Astrocyte (in vitro differentiated cells and primary cell): ENCODE data around the gene SRBD1. TPM values are rescaled to one million over a fixed set of nuclear protein-coding genes. Genes with fewer than 3 reads are reported as not detected.

Experiments used
- DNase-seq: peaks from one replicate; pipeline ENCODE4 v3.0.0-alpha.2; 2010; ENCODE audit warnings: low read depth
- FAIRE-seq: peaks from 2 replicates; lab custom pipeline; 2011; peaks lifted over from hg19 to GRCh38; lab: Jason Lieb, UNC
- H2AFZ ChIP-seq: 2 replicates; pipeline ENCODE4 v1.6.0; 2012; ENCODE audit warnings: low read depth, low read length, inconsistent platforms
- H3K27ac ChIP-seq: 2 replicates; pipeline ENCODE4 v1.5.1; 2011; ENCODE audit warnings: low read depth, low read length, inconsistent platforms
- H3K27me3 ChIP-seq: 2 replicates; pipeline ENCODE4 v1.6.0; 2011; ENCODE audit warnings: low read length, inconsistent platforms; ENCODE audit not compliant: insufficient read depth
- H3K36me3 ChIP-seq: 2 replicates; pipeline ENCODE4 v1.5.1; 2011; ENCODE audit warnings: low read length, inconsistent platforms; ENCODE audit not compliant: insufficient read depth
- H3K4me1 ChIP-seq: 2 replicates; pipeline ENCODE4 v1.5.1; 2011; ENCODE audit warnings: low read length, inconsistent platforms; ENCODE audit not compliant: insufficient read depth
- H3K4me2 ChIP-seq: 2 replicates; pipeline ENCODE4 v1.6.0; 2012; ENCODE audit warnings: low read length, inconsistent platforms
- H3K4me3 ChIP-seq: 2 replicates; pipeline ENCODE4 v1.5.1; 2011; ENCODE audit warnings: low read depth, mild to moderate bottlenecking, low read length, inconsistent platforms; ENCODE audit not compliant: insufficient read depth
- H3K79me2 ChIP-seq: 2 replicates; pipeline ENCODE4 v1.6.0; 2012; ENCODE audit warnings: mild to moderate bottlenecking, low read length, inconsistent platforms; ENCODE audit not compliant: insufficient read depth
- H3K9ac ChIP-seq: 2 replicates; pipeline ENCODE4 v1.6.0; 2012; ENCODE audit warnings: mild to moderate bottlenecking, low read length, inconsistent platforms
- H3K9me3 ChIP-seq: 2 replicates; pipeline ENCODE4 v1.5.1; 2012; ENCODE audit warnings: low read depth, mild to moderate bottlenecking, low read length, inconsistent platforms; ENCODE audit not compliant: insufficient read depth
- H4K20me1 ChIP-seq: 2 replicates; pipeline ENCODE4 v1.6.0; 2012; ENCODE audit warnings: low read length, inconsistent platforms; ENCODE audit not compliant: insufficient read depth
- H3K27ac Mint-ChIP-seq: one replicate; pipeline ENCODE4 v1.8.0; 2021; ENCODE audit warnings: mild to moderate bottlenecking, mixed read lengths; ENCODE audit not compliant: unreplicated experiment
- H3K27me3 Mint-ChIP-seq: one replicate; pipeline ENCODE4 v1.8.0; 2021; ENCODE audit warnings: low read depth, mixed read lengths; ENCODE audit not compliant: unreplicated experiment
- H3K36me3 Mint-ChIP-seq: one replicate; pipeline ENCODE4 v1.8.0; 2021; ENCODE audit warnings: low read depth, mixed read lengths; ENCODE audit not compliant: unreplicated experiment
- H3K4me1 Mint-ChIP-seq: one replicate; pipeline ENCODE4 v1.8.0; 2021; ENCODE audit warnings: low read depth, mixed read lengths; ENCODE audit not compliant: unreplicated experiment
- H3K4me3 Mint-ChIP-seq: one replicate; pipeline ENCODE4 v1.8.0; 2021; ENCODE audit warnings: mild to moderate bottlenecking, moderate library complexity, mixed read lengths; ENCODE audit not compliant: unreplicated experiment
- H3K9me3 Mint-ChIP-seq: one replicate; pipeline ENCODE4 v1.8.0; 2021; ENCODE audit warnings: mild to moderate bottlenecking, mixed read lengths; ENCODE audit not compliant: unreplicated experiment
- CTCF ChIP-seq: IDR thresholded peaks from 2 replicates; pipeline ENCODE4 v1.5.1; 2011; ENCODE audit warnings: low read depth, mild to moderate bottlenecking, inconsistent platforms, low read length, moderate library complexity; ENCODE audit not compliant: insufficient read depth
- EZH2 ChIP-seq: IDR thresholded peaks from 2 replicates; pipeline ENCODE4 v1.6.1; 2012; ENCODE audit warnings: mild to moderate bottlenecking, low read length, inconsistent platforms; ENCODE audit not compliant: insufficient read depth
- total RNA-seq: library from RNA; stranded (reverse); gene quantifications from 2 replicates; pipeline ENCODE4 v1.2.1, GENCODE V29; 2021

SRBD1 gene
- total RNA-seq, 1 donor from 2014 or later = 9.3 TPM

- no peaks in the 10 kb centered on the region for H3K27me3 ChIP-seq
- H4K20me1 ChIP-seq = no peaks in the 10 kb centered on the region
- FAIRE-seq (no peak), DNase-seq (no peak)
- no peak overlapping the region for H3K4me2 ChIP-seq
- no peak overlapping the region for H3K4me3 Mint-ChIP-seq
- TF ChIP-seq EZH2 = no peak
- TF ChIP-seq CTCF = peak; percentile 20
- peaks cover 5% of the 10 kb centered on the region for H3K36me3 Mint-ChIP-seq
- H2AFZ ChIP-seq = no peak overlapping the region
- no peaks in the 10 kb centered on the region for H3K9me3 ChIP-seq
- H3K27ac Mint-ChIP-seq = no peak overlapping the region
- H3K9ac ChIP-seq = no peak overlapping the region
- no peak overlapping the region for H3K4me3 ChIP-seq
- H3K4me1 Mint-ChIP-seq = no peaks in the 10 kb centered on the region
- peaks cover 6% of the 10 kb centered on the region for H3K9me3 Mint-ChIP-seq
- no peaks in the 10 kb centered on the region for H3K79me2 ChIP-seq
- no peak overlapping the region for H3K27ac ChIP-seq
- H3K27me3 Mint-ChIP-seq = no peaks in the 10 kb centered on the region
- no peaks in the 10 kb centered on the region for H3K36me3 ChIP-seq
- no peaks in the 10 kb centered on the region for H3K4me1 ChIP-seq
Measured at GRCh38 chr2:45483997-45484396, 127.1 kb downstream of the SRBD1 start.

- no peak overlapping the region for H3K4me3 ChIP-seq
- H3K4me2 ChIP-seq = no peak overlapping the region
- H3K9me3 ChIP-seq = no peaks in the 10 kb centered on the region
- Mint-ChIP-seq H3K4me1 (no peaks in the 10 kb centered on the region), H3K27ac (no peak overlapping the region), H3K27me3 (no peaks in the 10 kb centered on the region), H3K4me3 (no peak overlapping the region), H3K36me3 (peaks cover 6% of the 10 kb centered on the region), H3K9me3 (peaks cover 6% of the 10 kb centered on the region)
- no peaks in the 10 kb centered on the region for H3K36me3 ChIP-seq
- no peak overlapping the region for H3K27ac ChIP-seq
- H3K27me3 ChIP-seq = no peaks in the 10 kb centered on the region
- DNase-seq (no peak), FAIRE-seq (no peak)
- H3K9ac ChIP-seq = no peak overlapping the region
- TF ChIP-seq EZH2 (no peak), CTCF (no peak)
- no peak overlapping the region for H2AFZ ChIP-seq
- H3K79me2 ChIP-seq = no peaks in the 10 kb centered on the region
- no peaks in the 10 kb centered on the region for H3K4me1 ChIP-seq
- no peaks in the 10 kb centered on the region for H4K20me1 ChIP-seq
Measured at GRCh38 chr2:45477546-45477945, 133.5 kb downstream of the SRBD1 start.

GRCh38 chr2:45470531-45470930 is 140.5 kb downstream of the SRBD1 start:
- Mint-ChIP-seq H3K27me3 (no peaks in the 10 kb centered on the region), H3K9me3 (no peaks in the 10 kb centered on the region), H3K4me3 (no peak overlapping the region), H3K27ac (no peak overlapping the region), H3K4me1 (peaks cover 9% of the 10 kb centered on the region), H3K36me3 (no peaks in the 10 kb centered on the region)
- Histone ChIP-seq H3K9ac (no peak overlapping the region), H2AFZ (no peak overlapping the region), H3K4me1 (no peaks in the 10 kb centered on the region), H3K36me3 (no peaks in the 10 kb centered on the region), H3K27ac (no peak overlapping the region), H3K4me3 (no peak overlapping the region), H3K79me2 (no peaks in the 10 kb centered on the region), H4K20me1 (no peaks in the 10 kb centered on the region), H3K27me3 (no peaks in the 10 kb centered on the region), H3K4me2 (no peak overlapping the region), H3K9me3 (no peaks in the 10 kb centered on the region)
- DNase-seq (peak; percentile 24), FAIRE-seq (no peak)
- TF ChIP-seq CTCF (no peak), EZH2 (no peak)
